CD4-positive, alpha-beta T cell (primary cell): ENCODE results near the gene RYR2. TPM values are rescaled to one million over a fixed set of nuclear protein-coding genes. Genes with fewer than 3 reads are reported as not detected.

ENCODE experiments used
- ATAC-seq: fragments of 200-7000 bp; cut with Tn5 transposase; one replicate; pipeline ENCODE4 v1.10.0; 2022; ENCODE audit warnings: mild to moderate bottlenecking; ENCODE audit not compliant: poor library complexity
- CTCF ChIA-PET: fragments of 350-600 bp; sonication (Branson Sonifier 250); formaldehyde crosslinking; loops from one replicate; lab custom pipeline; 2021; ENCODE audit warnings: antibody characterized with exemption, inconsistent platforms; lab: Charles Lee
- POLR2A ChIA-PET: fragments of 350-600 bp; sonication (Branson Sonifier 250); formaldehyde crosslinking; loops from one replicate; lab custom pipeline; 2021; ENCODE audit warnings: antibody characterized with exemption, inconsistent platforms; lab: Charles Lee
- DNase-seq, 14 experiments: peaks; one replicate each; pipeline ENCODE4 v3.0.0-alpha.2; 2013 to 2020; ENCODE audit warnings: mixed read lengths in 2 of 14
- H3K27ac ChIP-seq, 2 donors: one replicate each; pipeline versions ENCODE4 v1.5.1 to v1.7.0; 2013; ENCODE audit warnings: low read length in 2 of 2, low read depth in 1 of 2, mild to moderate bottlenecking in 1 of 2
- H3K27me3 ChIP-seq, 2 experiments: 1 replicate in 1 of 2; 2 replicates in 1 of 2; pipeline versions ENCODE4 v1.6.1 to v1.7.0; 2013; ENCODE audit warnings: low read length in 2 of 2, control low read depth in 1 of 2, mild to moderate bottlenecking in 1 of 2, moderate library complexity in 1 of 2; ENCODE audit not compliant: insufficient read depth in 2 of 2, control insufficient read depth in 1 of 2
- H3K36me3 ChIP-seq: one replicate; pipeline ENCODE4 v1.6.1; 2013; ENCODE audit warnings: low read length, control low read depth; ENCODE audit not compliant: insufficient read depth
- H3K4me1 ChIP-seq: one replicate; pipeline ENCODE4 v1.6.1; 2013; ENCODE audit warnings: low read length, control low read depth; ENCODE audit not compliant: insufficient read depth
- H3K4me3 ChIP-seq: one replicate; pipeline ENCODE4 v1.5.1; 2013; ENCODE audit warnings: mild to moderate bottlenecking, low read length, moderate library complexity
- H3K9me3 ChIP-seq, 2 experiments: 1 replicate in 1 of 2; 2 replicates in 1 of 2; pipeline versions ENCODE4 v1.6.1 to v1.7.0; 2013; ENCODE audit warnings: low read length in 2 of 2, mild to moderate bottlenecking in 2 of 2, control low read depth in 1 of 2, moderate library complexity in 1 of 2; ENCODE audit not compliant: control insufficient read depth in 1 of 2, insufficient read depth in 1 of 2
- H3K27ac Mint-ChIP-seq: one replicate; pipeline ENCODE4 v1.8.0; 2020; ENCODE audit warnings: mixed read lengths
- H3K27me3 Mint-ChIP-seq: one replicate; pipeline ENCODE4 v1.8.0; 2021; ENCODE audit warnings: mixed read lengths
- H3K36me3 Mint-ChIP-seq: one replicate; pipeline ENCODE4 v1.8.0; 2021; ENCODE audit warnings: low read depth, mixed read lengths
- H3K4me1 Mint-ChIP-seq: one replicate; pipeline ENCODE4 v1.8.0; 2021; ENCODE audit warnings: low read depth, mixed read lengths
- H3K4me3 Mint-ChIP-seq: one replicate; pipeline ENCODE4 v1.8.0; 2020; ENCODE audit warnings: mild to moderate bottlenecking, mixed read lengths
- H3K9me3 Mint-ChIP-seq: one replicate; pipeline ENCODE4 v1.8.0; 2020; ENCODE audit warnings: mixed read lengths
- CTCF ChIP-seq: fragments of 200-600 bp; IDR thresholded peaks from one replicate; pipeline ENCODE4 v1.8.0; 2022; ENCODE audit warnings: antibody characterized with exemption, mild to moderate bottlenecking
- intact Hi-C, 2 experiments: fragments of 100-400 bp; cut with DNase I in 1 of 2; cut with micrococcal nuclease in 1 of 2; formaldehyde crosslinking; loops; one replicate each; pipeline versions ENCODE4 v1.15.1 to v1.9.0; 2023 to 2025; cut with DNase I, micrococcal nuclease
- total RNA-seq, 174 experiments: library from RNA in 2 of 174; stranded (reverse) in 2 of 174; gene quantifications; one replicate each; pipeline ENCODE4 v1.2.3 and lab custom pipeline; 2021 to 2026

The RYR2 gene
- total RNA-seq, 2 experiments from 2014 or later = not detected

GRCh38 chr1:237525102-237525501 is 483.1 kb downstream of the RYR2 start:
- POLR2A ChIA-PET = no interaction called here

DNA sequence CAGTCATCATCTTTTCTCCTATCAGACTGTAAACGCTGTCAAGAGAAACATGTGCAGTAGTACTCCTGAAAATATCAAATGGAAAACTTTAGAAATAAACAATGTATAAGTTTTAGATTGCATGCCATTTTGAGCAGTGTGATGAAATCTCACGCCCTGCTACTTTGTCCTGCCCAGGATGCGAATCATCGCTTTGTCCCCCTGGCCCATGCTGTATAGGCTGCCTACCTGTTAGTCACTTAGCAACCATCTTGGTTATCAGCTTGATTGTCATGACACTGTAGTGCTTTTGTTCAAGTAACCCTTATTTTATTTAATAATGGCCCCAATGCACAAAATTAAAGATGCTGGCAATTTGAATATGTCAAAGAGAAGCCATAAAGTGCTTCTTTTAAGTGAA is 485.8 kb downstream of the RYR2 start:
- ATAC-seq (no peak), DNase-seq (no peak)
- Histone ChIP-seq H3K27ac (no peak overlapping the region), H3K36me3 (no peaks in the 10 kb centered on the region), H3K9me3 (peaks cover 0 to 4% of the 10 kb centered on the region in 2 experiments), H3K27me3 (no peaks in the 10 kb centered on the region), H3K4me1 (no peaks in the 10 kb centered on the region), H3K4me3 (no peak overlapping the region)
- peaks cover 9% of the 10 kb centered on the region for H3K27me3 Mint-ChIP-seq
- POLR2A ChIA-PET = no interaction called here
- no peak for TF ChIP-seq CTCF
- H3K9me3 Mint-ChIP-seq = peaks cover 3% of the 10 kb centered on the region
- intact Hi-C loops = no loop called here
- H3K4me3 Mint-ChIP-seq = no peak overlapping the region
- CTCF ChIA-PET = no interaction called here
- no peaks in the 10 kb centered on the region for H3K4me1 Mint-ChIP-seq
- H3K36me3 Mint-ChIP-seq = no peaks in the 10 kb centered on the region
- no peak overlapping the region for H3K27ac Mint-ChIP-seq

More at GRCh38 chr1:237525102-237525501, 483.1 kb downstream of the RYR2 start:
- H3K36me3 Mint-ChIP-seq = no peaks in the 10 kb centered on the region
- no peaks in the 10 kb centered on the region for H3K36me3 ChIP-seq
- TF ChIP-seq CTCF = no peak
- H3K27me3 Mint-ChIP-seq = peaks cover 9% of the 10 kb centered on the region
- no peak overlapping the region for H3K27ac Mint-ChIP-seq
- ATAC-seq (no peak), DNase-seq (no peak)
- no peaks in the 10 kb centered on the region for H3K4me1 ChIP-seq
- H3K9me3 ChIP-seq = peaks cover 0 to 7% of the 10 kb centered on the region in 2 experiments
- no peaks in the 10 kb centered on the region for H3K4me1 Mint-ChIP-seq
- H3K4me3 Mint-ChIP-seq = no peak overlapping the region
- CTCF ChIA-PET = no interaction called here
- no peak overlapping the region for H3K27ac ChIP-seq
- peaks cover 3% of the 10 kb centered on the region for H3K9me3 Mint-ChIP-seq
- no peaks in the 10 kb centered on the region for H3K27me3 ChIP-seq
- intact Hi-C loops = no loop called here
- no peak overlapping the region for H3K4me3 ChIP-seq

DNA sequence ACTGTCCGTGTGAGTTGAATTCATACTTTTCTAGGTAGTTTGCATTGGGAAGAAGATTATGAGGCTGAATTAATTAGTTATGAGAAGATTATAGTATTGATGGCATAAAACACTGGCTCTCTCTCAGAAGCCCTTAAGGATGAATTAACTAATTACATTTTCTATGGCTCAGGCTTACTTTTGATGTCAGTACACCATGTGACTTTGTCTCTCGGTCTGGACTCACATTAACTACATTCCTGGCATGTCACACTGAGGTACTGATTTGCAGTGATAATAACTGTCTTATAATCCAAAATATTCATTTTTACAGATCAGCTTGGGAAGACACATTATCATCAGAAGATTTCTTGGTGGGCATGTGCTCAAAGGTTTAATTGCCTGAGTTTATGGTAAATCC is 486.6 kb downstream of the RYR2 start:
- no peak for DNase-seq
- intact Hi-C loops = no loop called here

More for the DNA sequence above, 486.6 kb downstream of the RYR2 start:
- Histone ChIP-seq H3K4me1 (no peaks in the 10 kb centered on the region), H3K9me3 (peaks cover 0 to under 1% of the 10 kb centered on the region in 2 experiments), H3K27ac (no peak overlapping the region), H3K27me3 (no peaks in the 10 kb centered on the region), H3K36me3 (no peaks in the 10 kb centered on the region), H3K4me3 (no peak overlapping the region)
- no peak overlapping the region for H3K4me3 Mint-ChIP-seq
- ChIA-PET CTCF (no interaction called here), POLR2A (no interaction called here)
- no peaks in the 10 kb centered on the region for H3K36me3 Mint-ChIP-seq
- H3K9me3 Mint-ChIP-seq = peaks cover 3% of the 10 kb centered on the region
- no peaks in the 10 kb centered on the region for H3K4me1 Mint-ChIP-seq
- H3K27me3 Mint-ChIP-seq = peaks cover 9% of the 10 kb centered on the region
- no peak for TF ChIP-seq CTCF
- no peak for ATAC-seq
- H3K27ac Mint-ChIP-seq = no peak overlapping the region
